GM18858 (cell line): Measurements from ENCODE around the gene XBP1.
"Not testable (repeated sequence)": the region's sequence is repeated elsewhere in the genome, so short reads cannot be mapped to it uniquely, and the experiment has no call there.

Experiments
- ATAC-seq: cut with Tn5 transposase; IDR thresholded peaks from one replicate; pipeline ENCODE4 v1.9.1; 2021; ENCODE audit not compliant: unreplicated experiment

The XBP1 gene

GRCh38 chr22:28754512-28754911 lies 45.9 kb downstream of the XBP1 start:
- ATAC-seq = not testable (repeated sequence)

- no peak for ATAC-seq
These were observed 49.9 kb downstream of the XBP1 start for GRCh38 chr22:28750471-28750881.
